Upper lobe of right lung (tissue), 1 donor: ENCODE data around the gene NOX4. TPM values are rescaled to one million over a fixed set of nuclear protein-coding genes. Genes with fewer than 3 reads are reported as not detected.
A peak's percentile ranks its signal among the peaks of the same experiment; 100 is the strongest.

ENCODE experiments used
- ATAC-seq: fragments of 200-7000 bp; cut with Tn5 transposase; one replicate; pipeline ENCODE4 v1.9.1; 2020; ENCODE audit warnings: mild to moderate bottlenecking, moderate library complexity
- DNase-seq: peaks from one replicate; pipeline ENCODE4 v3.0.0-alpha.2; 2020
- H3K27ac ChIP-seq: fragments of 200-600 bp; one replicate; pipeline ENCODE4 v1.8.0; 2022
- H3K27me3 ChIP-seq: fragments of 200-600 bp; one replicate; pipeline ENCODE4 v1.8.0; 2022; ENCODE audit warnings: mild to moderate bottlenecking
- H3K36me3 ChIP-seq: fragments of 200-600 bp; one replicate; pipeline ENCODE4 v1.8.0; 2022
- H3K4me1 ChIP-seq: fragments of 200-600 bp; one replicate; pipeline ENCODE4 v1.8.0; 2022
- H3K4me3 ChIP-seq: fragments of 200-600 bp; one replicate; pipeline ENCODE4 v1.8.0; 2022; ENCODE audit warnings: mild to moderate bottlenecking
- H3K9me3 ChIP-seq: fragments of 200-600 bp; one replicate; pipeline ENCODE4 v1.8.0; 2022
- CTCF ChIP-seq: fragments of 200-600 bp; IDR thresholded peaks from one replicate; pipeline ENCODE4 v1.8.0; 2022; ENCODE audit warnings: antibody characterized with exemption
- intact Hi-C: fragments of 100-400 bp; cut with DNase I; formaldehyde crosslinking; loops from one replicate; pipeline ENCODE4 v1.11.0; 2022
- total RNA-seq: library from RNA; stranded (reverse); fragmentation: NEBNext Ultra II Directional; extraction: Animal tissue kit (Norgen Biotek cat#: 25700); gene quantifications from one replicate; pipeline ENCODE4 v1.2.1, GENCODE V29; 2021
- donor health status: DM: no; HTN: yes; CAD: no; lungs with severe emphysema.

The NOX4 gene
- total RNA-seq, 1 donor from 2014 or later: 2.7 TPM

GRCh38 chr11:89503422-89503821 lies 12.2 kb upstream of the NOX4 start:
- intact Hi-C loops: no loop called here
- Histone ChIP-seq H3K27ac (no peak overlapping the region), H3K4me1 (no peaks in the 10 kb centered on the region), H3K27me3 (no peaks in the 10 kb centered on the region), H3K9me3 (no peaks in the 10 kb centered on the region), H3K4me3 (no peak overlapping the region), H3K36me3 (no peaks in the 10 kb centered on the region)
- ATAC-seq (no peak), DNase-seq (no peak)
- TF ChIP-seq CTCF: no peak

GRCh38 chr11:89502301-89502700 lies 11.1 kb upstream of the NOX4 start:
- no peak overlapping the region for H3K4me3 ChIP-seq
- no peaks in the 10 kb centered on the region for H3K36me3 ChIP-seq
- ATAC-seq (no peak), DNase-seq (no peak)
- TF ChIP-seq CTCF: no peak
- no peaks in the 10 kb centered on the region for H3K4me1 ChIP-seq
- intact Hi-C loops: no loop called here
- H3K9me3 ChIP-seq: no peaks in the 10 kb centered on the region
- no peaks in the 10 kb centered on the region for H3K27me3 ChIP-seq
- no peak overlapping the region for H3K27ac ChIP-seq

GRCh38 chr11:89500336-89500735 lies 9.2 kb upstream of the NOX4 start:
- H3K36me3 ChIP-seq: no peaks in the 10 kb centered on the region
- no peak overlapping the region for H3K4me3 ChIP-seq
- no peak for TF ChIP-seq CTCF
- ATAC-seq: no peak
- no peak for DNase-seq
- intact Hi-C loops: no loop called here
- no peak overlapping the region for H3K27ac ChIP-seq
- no peaks in the 10 kb centered on the region for H3K27me3 ChIP-seq
- no peaks in the 10 kb centered on the region for H3K4me1 ChIP-seq
- H3K9me3 ChIP-seq: no peaks in the 10 kb centered on the region

GRCh38 chr11:89498845-89499448 lies 7.8 kb upstream of the NOX4 start:
- no peak for TF ChIP-seq CTCF
- intact Hi-C loops: no loop called here
- Histone ChIP-seq H3K27me3 (no peaks in the 10 kb centered on the region), H3K9me3 (no peaks in the 10 kb centered on the region), H3K4me1 (no peaks in the 10 kb centered on the region), H3K36me3 (no peaks in the 10 kb centered on the region), H3K4me3 (no peak overlapping the region), H3K27ac (no peak overlapping the region)
- ATAC-seq: no peak
- DNase-seq: no peak

- no peaks in the 10 kb centered on the region for H3K9me3 ChIP-seq
- no peak for DNase-seq
- intact Hi-C loops: no loop called here
- no peaks in the 10 kb centered on the region for H3K27me3 ChIP-seq
- no peak overlapping the region for H3K4me3 ChIP-seq
- H3K36me3 ChIP-seq: no peaks in the 10 kb centered on the region
- ATAC-seq: peak; percentile 72
- no peaks in the 10 kb centered on the region for H3K4me1 ChIP-seq
- TF ChIP-seq CTCF: no peak
- H3K27ac ChIP-seq: no peak overlapping the region
Measured at GRCh38 chr11:89495951-89496350, 4.8 kb upstream of the NOX4 start.

GRCh38 chr11:89493431-89493830 lies 2.3 kb upstream of the NOX4 start:
- H3K4me3 ChIP-seq: no peak overlapping the region
- no peak for TF ChIP-seq CTCF
- ATAC-seq: no peak
- intact Hi-C loops: no loop called here
- H3K27me3 ChIP-seq: no peaks in the 10 kb centered on the region
- H3K27ac ChIP-seq: no peak overlapping the region
- H3K9me3 ChIP-seq: no peaks in the 10 kb centered on the region
- no peaks in the 10 kb centered on the region for H3K36me3 ChIP-seq
- H3K4me1 ChIP-seq: peaks cover 6% of the 10 kb centered on the region
- DNase-seq: no peak
